Hepatocyte (in vitro differentiated cells): Measurements from ENCODE around the gene KIF5A. TPM values are rescaled to one million over a fixed set of nuclear protein-coding genes. Genes with fewer than 3 reads are reported as not detected.

Experiments used
- DNase-seq: peaks from one replicate; pipeline ENCODE4 v3.0.0-alpha.2; 2016; ENCODE audit warnings: low spot score
- H2AFZ ChIP-seq: fragments of 200-600 bp; sonication (generic); 2 replicates; pipeline ENCODE4 v1.6.0; 2016; ENCODE audit warnings: antibody characterized with exemption, mild to moderate bottlenecking
- H3K27ac ChIP-seq: fragments of 200-600 bp; sonication (generic); 2 replicates; pipeline ENCODE4 v1.5.1; 2016; ENCODE audit warnings: mild to moderate bottlenecking
- H3K27me3 ChIP-seq: fragments of 200-600 bp; sonication (generic); 2 replicates; pipeline ENCODE4 v1.6.1; 2016
- H3K36me3 ChIP-seq: fragments of 200-600 bp; sonication (generic); replicated peaks from 2 replicates; pipeline ENCODE4 v1.5.1; 2016; ENCODE audit warnings: low read depth; ENCODE audit not compliant: insufficient read depth
- H3K4me1 ChIP-seq: fragments of 200-600 bp; sonication (generic); 2 replicates; pipeline ENCODE4 v1.5.1; 2016; ENCODE audit warnings: mild to moderate bottlenecking, moderate library complexity; ENCODE audit not compliant: insufficient read depth
- H3K4me2 ChIP-seq: fragments of 200-600 bp; sonication (generic); 2 replicates; pipeline ENCODE4 v1.6.0; 2016
- H3K4me3 ChIP-seq: fragments of 200-600 bp; sonication (generic); 2 replicates; pipeline ENCODE4 v1.5.1; 2016; ENCODE audit warnings: mild to moderate bottlenecking
- H3K79me2 ChIP-seq: fragments of 200-600 bp; sonication (generic); 2 replicates; pipeline ENCODE4 v1.6.0; 2017; ENCODE audit warnings: mild to moderate bottlenecking
- H3K9me2 ChIP-seq: fragments of 200-600 bp; sonication (generic); replicated peaks from 2 replicates; pipeline ENCODE4 v1.6.0; 2017; ENCODE audit warnings: mild to moderate bottlenecking; ENCODE audit not compliant: insufficient read depth
- H3K9me3 ChIP-seq: fragments of 200-600 bp; sonication (generic); 2 replicates; pipeline ENCODE4 v1.5.1; 2016; ENCODE audit warnings: low read depth, mild to moderate bottlenecking
- H4K20me1 ChIP-seq: fragments of 200-600 bp; sonication (generic); 2 replicates; pipeline ENCODE4 v1.6.0; 2016; ENCODE audit warnings: mild to moderate bottlenecking; ENCODE audit not compliant: insufficient read depth, poor library complexity, severe bottlenecking
- CTCF ChIP-seq: fragments of 200-600 bp; sonication (generic); IDR thresholded peaks from 2 replicates; pipeline ENCODE4 v1.5.1; 2016; ENCODE audit warnings: antibody characterized with exemption, mild to moderate bottlenecking; ENCODE audit not compliant: poor library complexity
- EZH2 ChIP-seq: fragments of 200-600 bp; sonication (generic); IDR thresholded peaks from 2 replicates; pipeline ENCODE4 v1.6.1; 2016; ENCODE audit warnings: antibody characterized with exemption, mild to moderate bottlenecking, borderline replicate concordance
- EZH2phosphoT487 ChIP-seq: fragments of 200-600 bp; sonication (generic); IDR thresholded peaks from one replicate; pipeline ENCODE4 v1.6.1; 2018; ENCODE audit warnings: antibody characterized with exemption, mild to moderate bottlenecking, low read depth, moderate library complexity; ENCODE audit not compliant: unreplicated experiment, severe bottlenecking
- whole genome bisulfite sequencing: methylation state at CpG from one replicate; pipeline ENCODE4 v1.1.6; 2016; ENCODE audit warnings: low lambda C conversion rate; ENCODE audit errors: missing lambda C conversion rate; 5-methylcytosine and 5-hydroxymethylcytosine counted together
- polyA plus RNA-seq: library from polyadenylated mRNA; unstranded; fragments of >200 nt; fragmentation: Nextera tagmentation; extraction: Ambion mirVana; gene quantifications from 2 replicates; pipeline ENCODE4 v1.2.1, GENCODE V29; 2016
- total RNA-seq: library from RNA; depleted of rRNA; stranded (reverse); fragments of >200 nt; gene quantifications from 2 replicates; pipeline ENCODE4 v1.2.3, GENCODE V29; 2014

Gene KIF5A
- total and polyA plus RNA-seq, 2 experiments from 2014 or later: 0.03 to 0.18 TPM

DNA sequence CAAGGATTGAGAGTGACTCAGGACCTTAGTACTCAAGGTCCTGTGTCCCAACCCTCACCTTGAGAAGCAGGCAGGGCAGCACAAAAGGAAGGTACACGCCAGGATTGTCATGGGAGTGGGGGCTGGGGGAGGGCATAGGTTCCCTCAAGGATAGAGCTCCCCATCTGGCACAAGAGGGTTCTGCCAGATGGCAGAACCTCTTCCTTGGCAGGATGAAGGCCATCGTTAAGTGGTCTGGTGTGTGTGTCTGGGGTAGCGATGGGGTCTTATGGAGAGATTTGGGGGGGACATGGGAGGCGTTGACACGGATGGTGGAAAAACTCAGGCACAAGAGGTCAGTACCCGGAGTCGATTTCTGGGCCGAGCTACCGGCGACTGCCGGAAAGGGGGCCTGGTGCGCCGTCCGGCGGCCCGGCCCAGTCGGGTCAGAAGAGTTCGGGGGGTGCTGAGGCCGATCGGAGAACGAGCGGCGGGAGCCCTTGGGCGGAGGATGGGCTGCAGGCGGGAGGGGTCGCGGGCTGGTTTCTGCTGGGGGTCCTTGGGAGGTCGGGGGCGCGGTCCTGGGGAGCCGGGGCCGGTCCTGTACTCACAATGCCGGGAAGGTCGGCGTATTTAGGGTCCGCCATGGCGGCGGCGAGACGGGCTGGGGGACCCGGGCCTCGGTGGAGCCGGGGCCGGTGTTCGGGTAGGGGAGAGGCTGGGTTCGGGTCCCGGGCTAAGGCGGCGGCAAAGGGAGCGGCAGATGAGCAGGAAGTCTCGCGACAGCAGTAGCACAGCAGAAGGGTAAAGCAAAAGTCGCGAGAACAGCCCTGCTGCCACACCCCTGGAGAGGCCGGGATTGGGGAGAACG, 3.2 kb upstream of the KIF5A start, which contains the start of gene DCTN2:
DCTN2 (minus strand) TSS at position 755 of the 850 bp plus-strand sequence; CDS start at position 626, 129 bp downstream.
- DNase-seq: peak; percentile 97
- Histone ChIP-seq H4K20me1 (peaks cover 8% of the 10 kb centered on the region), H3K9me3 (no peaks in the 10 kb centered on the region), H3K9me2 (no peaks in the 10 kb centered on the region), H3K4me3 (peak within 1 kb of the TSS; percentile 59), H3K36me3 (no peaks in the 10 kb centered on the region), H3K27me3 (peaks cover 40% of the 10 kb centered on the region), H3K79me2 (peaks cover 33% of the 10 kb centered on the region), H3K4me2 (peak within 1 kb of the TSS; percentile 84), H2AFZ (peak within 1 kb of the TSS; percentile 61), H3K4me1 (peaks cover 12% of the 10 kb centered on the region), H3K27ac (peak within 1 kb of the TSS; percentile 78)
- TF ChIP-seq CTCF: peak; percentile 3
- TF ChIP-seq EZH2: no peak
- 1% methylated on average over 31 of the region's 56 CpGs for WGBS

GRCh38 chr12:57547288-57548012, 2.4 kb upstream of the KIF5A start:
- Histone ChIP-seq H3K27ac (no peak overlapping the region), H2AFZ (no peak overlapping the region), H3K27me3 (peaks cover 48% of the 10 kb centered on the region), H3K9me2 (no peaks in the 10 kb centered on the region), H3K36me3 (no peaks in the 10 kb centered on the region), H3K4me1 (peaks cover 12% of the 10 kb centered on the region), H3K79me2 (peaks cover 33% of the 10 kb centered on the region), H4K20me1 (peaks cover 8% of the 10 kb centered on the region), H3K9me3 (no peaks in the 10 kb centered on the region), H3K4me2 (peak overlapping the region; percentile 67), H3K4me3 (no peak overlapping the region)
- no peak for DNase-seq
- no peak for TF ChIP-seq CTCF
- no peak for TF ChIP-seq EZH2phosphoT487
- TF ChIP-seq EZH2: no peak
- 26% methylated on average over 9 of the region's 9 CpGs for WGBS

GRCh38 chr12:57548013-57548315, 1.9 kb upstream of the KIF5A start:
- DNase-seq: no peak
- Histone ChIP-seq H3K9me2 (no peaks in the 10 kb centered on the region), H4K20me1 (peaks cover 8% of the 10 kb centered on the region), H3K4me2 (no peak overlapping the region), H3K4me1 (peaks cover 12% of the 10 kb centered on the region), H3K4me3 (no peak overlapping the region), H3K9me3 (no peaks in the 10 kb centered on the region), H3K27me3 (peaks cover 53% of the 10 kb centered on the region), H3K79me2 (peaks cover 33% of the 10 kb centered on the region), H3K27ac (no peak overlapping the region), H2AFZ (no peak overlapping the region), H3K36me3 (no peaks in the 10 kb centered on the region)
- no peak for TF ChIP-seq EZH2
- no peak for TF ChIP-seq CTCF
- TF ChIP-seq EZH2phosphoT487: no peak
- WGBS: 100% methylated on average over 2 of the region's 2 CpGs
